Prostate gland (tissue), 2 donors: ENCODE data around the gene TUBGCP3. TPM values are rescaled to one million over a fixed set of nuclear protein-coding genes. Genes with fewer than 3 reads are reported as not detected.

ENCODE experiments used
- DNase-seq: peaks from one replicate; pipeline ENCODE4 v3.0.0-alpha.2; 2019; ENCODE audit warnings: low spot score
- H3K27ac ChIP-seq, 2 donors: fragments of 200-600 bp; sonication (generic); 2 replicates each; pipeline ENCODE4 v1.5.1; 2017 to 2019
- H3K27me3 ChIP-seq: fragments of 200-600 bp; sonication (generic); replicated peaks from 2 replicates; pipeline ENCODE4 v1.5.1; 2019; ENCODE audit not compliant: insufficient read depth
- H3K36me3 ChIP-seq, 2 donors: fragments of 200-600 bp; sonication (generic); 1 replicate in 1 of 2; 2 replicates in 1 of 2; pipeline versions ENCODE4 v1.5.1 to v1.8.1; 2017 to 2019
- H3K4me1 ChIP-seq: fragments of 200-600 bp; sonication (generic); replicated peaks from 2 replicates; pipeline ENCODE4 v1.5.1; 2019
- H3K4me3 ChIP-seq, 2 donors: fragments of 200-600 bp; sonication (generic); 2 replicates each; pipeline ENCODE4 v1.5.1; 2017 to 2019
- H3K9me3 ChIP-seq: fragments of 200-600 bp; sonication (generic); 2 replicates; pipeline ENCODE4 v1.5.1; 2017
- CTCF ChIP-seq, 4 experiments: fragments of 200-600 bp in 2 of 4; fragments of 450-650 bp in 2 of 4; sonication (generic) in 2 of 4; IDR thresholded peaks; 1 replicate in 3 of 4; 2 replicates in 1 of 4; pipeline ENCODE4 v1.5.1; 2016 to 2019; ENCODE audit warnings: antibody characterized with exemption in 4 of 4, mild to moderate bottlenecking in 2 of 4, moderate library complexity in 2 of 4
- POLR2A ChIP-seq: fragments of 450-650 bp; IDR thresholded peaks from one replicate; pipeline ENCODE4 v1.6.1; 2016; ENCODE audit warnings: antibody characterized with exemption, mild to moderate bottlenecking
- POLR2AphosphoS5 ChIP-seq: sonication (generic); formaldehyde crosslinking; IDR thresholded peaks from one replicate; pipeline ENCODE4 v1.6.1; 2017; ENCODE audit warnings: antibody characterized with exemption
- WGBS: methylation state at CpG from one replicate; pipeline ENCODE4 v1.1.5; 2018; 5-methylcytosine and 5-hydroxymethylcytosine counted together
- intact Hi-C: fragments of 100-400 bp; cut with DNase I; formaldehyde crosslinking; loops from one replicate; pipeline ENCODE4 v1.14.2; 2022
- total RNA-seq, 2 donors: library from RNA; depleted of rRNA; stranded (reverse); fragments of >200 nt; gene quantifications; one replicate each; pipeline ENCODE4 v1.1.0, GENCODE V29; 2016

Gene TUBGCP3
- total RNA-seq, 2 donors from 2014 or later: 19.7 to 37.5 TPM

- no peaks in the 10 kb centered on the region for H3K9me3 ChIP-seq
- WGBS: 68% methylated on average over 7 of the region's 7 CpGs
- intact Hi-C loops: no loop called here
- H3K27ac ChIP-seq: no peak overlapping the region
- DNase-seq: no peak
- TF ChIP-seq POLR2A: no peak
- no peak for TF ChIP-seq CTCF (IDR thresholded peaks at IDR 0.05)
- no peak for TF ChIP-seq POLR2AphosphoS5
- H3K27me3 ChIP-seq: no peaks in the 10 kb centered on the region
- H3K36me3 ChIP-seq: no peaks in the 10 kb centered on the region
- H3K4me1 ChIP-seq: no peaks in the 10 kb centered on the region
- H3K4me3 ChIP-seq: no peak overlapping the region
These were observed 34.4 kb upstream of the TUBGCP3 start for GRCh38 chr13:112622375-112622774.

- Histone ChIP-seq H3K27ac (no peak overlapping the region), H3K27me3 (no peaks in the 10 kb centered on the region), H3K4me1 (no peaks in the 10 kb centered on the region), H3K9me3 (no peaks in the 10 kb centered on the region), H3K36me3 (no peaks in the 10 kb centered on the region), H3K4me3 (no peak overlapping the region)
- no peak for TF ChIP-seq CTCF (IDR thresholded peaks at IDR 0.05)
- TF ChIP-seq POLR2A: no peak
- no peak for TF ChIP-seq POLR2AphosphoS5
- WGBS: 51% methylated on average over 24 of the region's 24 CpGs
- intact Hi-C loops: no loop called here
- no peak for DNase-seq
These were observed 32.0 kb upstream of the TUBGCP3 start for GRCh38 chr13:112619730-112620631.

- no peak for DNase-seq
- no peaks in the 10 kb centered on the region for H3K36me3 ChIP-seq
- H3K4me3 ChIP-seq: no peak overlapping the region
- H3K27me3 ChIP-seq: no peaks in the 10 kb centered on the region
- H3K27ac ChIP-seq: no peak overlapping the region
- H3K9me3 ChIP-seq: no peaks in the 10 kb centered on the region
- TF ChIP-seq POLR2AphosphoS5 (no peak), POLR2A (no peak), CTCF (IDR thresholded peaks at IDR 0.05) (no peak)
- H3K4me1 ChIP-seq: no peaks in the 10 kb centered on the region
- WGBS: 96% methylated on average over 12 of the region's 12 CpGs
- intact Hi-C loops: no loop called here
These were observed 30.5 kb upstream of the TUBGCP3 start for GRCh38 chr13:112618501-112618900.

- Histone ChIP-seq H3K27me3 (peaks cover 2% of the 10 kb centered on the region), H3K27ac (no peak overlapping the region), H3K36me3 (no peaks in the 10 kb centered on the region), H3K4me1 (no peaks in the 10 kb centered on the region), H3K9me3 (no peaks in the 10 kb centered on the region), H3K4me3 (no peak overlapping the region)
- 89% methylated on average over 18 of the region's 18 CpGs for WGBS
- TF ChIP-seq POLR2AphosphoS5 (no peak), POLR2A (no peak), CTCF (IDR thresholded peaks at IDR 0.05) (no peak)
- intact Hi-C loops: no loop called here
- no peak for DNase-seq
These were observed 29.9 kb upstream of the TUBGCP3 start for GRCh38 chr13:112617754-112618375.
